Frontal cortex (tissue), 4 donors: ENCODE results near the gene SLC9A9. TPM values are rescaled to one million over a fixed set of nuclear protein-coding genes. Genes with fewer than 3 reads are reported as not detected.

Experiments
- DNase-seq, 2 donors: peaks; one replicate each; pipeline ENCODE4 v3.0.0; 2012; ENCODE audit warnings: low spot score in 2 of 2
- FAIRE-seq: peaks from 2 replicates; lab custom pipeline; 2012; peaks lifted over from hg19 to GRCh38; lab: Jason Lieb, UNC
- total RNA-seq: library from RNA; depleted of rRNA; stranded (reverse); fragments of >200 nt; gene quantifications from one replicate; pipeline ENCODE4 v1.2.3, GENCODE V29; 2014
- donor health status: control.
- donor health status: control.
- donor health status: control.

Gene SLC9A9
- total RNA-seq, 1 donor from 2014 or later: 4.9 TPM

DNA sequence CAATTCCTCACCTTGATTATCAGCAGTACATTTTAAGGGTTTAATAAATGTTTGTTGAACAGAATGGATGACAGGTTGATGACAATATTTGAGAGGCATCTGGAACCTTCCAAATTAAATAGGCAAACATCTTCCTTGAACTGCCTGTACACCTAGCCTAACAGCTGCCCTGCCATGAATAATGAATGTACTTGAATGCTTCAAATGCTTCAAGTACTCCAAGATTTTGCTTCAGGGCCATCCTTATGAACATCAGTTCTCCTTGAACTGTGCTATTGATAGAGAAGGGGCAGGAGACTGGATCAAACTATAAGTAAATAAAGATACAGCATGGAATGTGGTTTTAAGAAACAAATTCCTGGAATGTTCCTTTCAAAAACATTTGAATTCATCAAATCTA, 591.9 kb downstream of the SLC9A9 start:
- DNase-seq: no peak
- FAIRE-seq: no peak

DNA sequence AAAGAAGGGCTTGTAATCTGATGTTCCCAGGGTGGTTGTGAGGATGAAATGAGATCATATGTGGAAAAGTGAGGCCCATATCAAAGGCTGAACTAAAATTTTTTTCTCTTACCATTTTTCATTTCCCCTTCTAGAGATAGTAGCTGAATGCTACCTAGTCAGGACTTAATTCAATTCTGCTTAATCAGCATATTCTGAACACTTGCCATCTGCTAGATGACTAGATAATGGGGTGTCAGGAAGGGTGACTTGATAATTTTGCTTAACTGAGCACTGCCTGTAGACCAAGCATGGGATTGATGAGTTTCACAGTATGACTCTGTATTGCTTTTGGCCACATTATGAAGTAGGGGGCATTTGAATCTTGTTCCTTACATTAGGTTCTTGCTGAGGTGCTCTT, 592.5 kb downstream of the SLC9A9 start:
- DNase-seq: no peak
- no peak for FAIRE-seq

DNA sequence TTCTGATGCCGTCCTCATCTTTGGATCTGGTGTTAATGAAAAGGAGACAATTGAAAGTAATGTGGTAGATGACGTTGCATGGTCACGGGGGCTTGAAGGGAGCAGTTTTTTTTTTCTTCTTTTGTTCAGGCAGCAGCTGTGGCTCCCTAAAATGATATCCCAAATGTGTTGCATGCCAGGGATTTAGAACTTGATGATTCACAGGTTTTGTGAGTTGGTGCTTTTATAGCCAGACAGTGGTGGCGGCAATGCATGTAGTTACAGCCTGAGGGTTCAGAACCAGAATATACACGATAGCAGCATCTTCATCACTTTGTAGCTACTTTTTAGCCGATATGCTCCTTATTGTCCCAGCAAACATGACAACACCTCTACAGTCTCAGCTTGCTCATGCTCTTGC, 595.3 kb downstream of the SLC9A9 start:
- FAIRE-seq: no peak
- no peak for DNase-seq

DNA sequence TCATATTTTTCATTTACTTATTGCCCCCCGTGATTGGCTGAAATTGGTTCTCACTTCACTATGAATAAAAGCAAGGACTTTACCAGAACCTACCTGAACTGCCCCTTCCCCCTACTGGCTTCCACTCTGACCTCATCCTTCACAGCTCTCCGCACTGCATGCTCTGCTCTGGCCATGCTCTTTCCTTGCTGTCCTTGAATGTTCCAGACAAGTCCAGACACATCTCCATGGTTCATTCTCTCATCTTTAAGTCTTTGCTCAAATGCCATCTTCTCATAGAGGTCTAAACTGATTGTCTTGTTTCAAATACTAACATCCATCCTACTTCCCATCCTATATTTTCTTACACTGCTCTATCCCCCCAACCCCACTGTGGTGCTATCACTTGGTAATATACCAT, 599.3 kb downstream of the SLC9A9 start:
- FAIRE-seq: no peak
- no peak for DNase-seq

GRCh38 chr3:143247073-143247472, 601.2 kb downstream of the SLC9A9 start:
- DNase-seq: no peak
- FAIRE-seq: no peak

GRCh38 chr3:143245692-143246091, 602.6 kb downstream of the SLC9A9 start:
- FAIRE-seq (no peak), DNase-seq (no peak)

- DNase-seq (no peak), FAIRE-seq (no peak)
Observed at GRCh38 chr3:143244516-143245063, 603.7 kb downstream of the SLC9A9 start.

- FAIRE-seq: no peak
Observed at GRCh38 chr3:143243686-143244085, 604.6 kb downstream of the SLC9A9 start.

GRCh38 chr3:143242691-143243090, 605.6 kb downstream of the SLC9A9 start:
- FAIRE-seq (no peak), DNase-seq (no peak)

More at GRCh38 chr3:143243686-143244085, 604.6 kb downstream of the SLC9A9 start:
- no peak for DNase-seq

GRCh38 chr3:143242101-143242500, 606.2 kb downstream of the SLC9A9 start:
- FAIRE-seq (no peak), DNase-seq (no peak)

GRCh38 chr3:143241481-143241951, 606.8 kb downstream of the SLC9A9 start:
- FAIRE-seq (no peak), DNase-seq (no peak)

DNA sequence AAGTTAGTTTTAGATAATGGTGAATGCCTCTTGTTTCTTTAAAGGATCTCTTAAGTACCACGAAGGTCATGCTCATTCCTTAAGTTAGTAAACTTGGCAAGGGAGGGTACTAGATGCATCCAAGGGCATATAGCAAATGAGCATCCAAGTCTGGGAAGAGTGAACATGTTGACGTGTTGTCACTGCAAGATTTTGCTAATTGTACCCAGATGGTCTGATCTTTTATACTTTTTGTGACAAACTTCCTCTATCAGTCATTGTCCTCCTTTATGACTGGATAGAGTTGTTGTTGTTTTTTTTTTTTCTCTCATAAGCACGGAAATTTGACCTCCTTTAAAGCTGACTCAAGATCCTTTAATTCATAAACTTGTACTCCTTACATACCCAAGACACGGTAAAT, 607.4 kb downstream of the SLC9A9 start:
- DNase-seq (no peak), FAIRE-seq (no peak)

GRCh38 chr3:143239031-143239430, 609.2 kb downstream of the SLC9A9 start:
- DNase-seq: no peak
- no peak for FAIRE-seq

GRCh38 chr3:143237077-143237627, 611.1 kb downstream of the SLC9A9 start:
- no peak for FAIRE-seq
- no peak for DNase-seq

- no peak for DNase-seq
- FAIRE-seq: no peak
Observed at GRCh38 chr3:143236226-143236964, 611.9 kb downstream of the SLC9A9 start.

DNA sequence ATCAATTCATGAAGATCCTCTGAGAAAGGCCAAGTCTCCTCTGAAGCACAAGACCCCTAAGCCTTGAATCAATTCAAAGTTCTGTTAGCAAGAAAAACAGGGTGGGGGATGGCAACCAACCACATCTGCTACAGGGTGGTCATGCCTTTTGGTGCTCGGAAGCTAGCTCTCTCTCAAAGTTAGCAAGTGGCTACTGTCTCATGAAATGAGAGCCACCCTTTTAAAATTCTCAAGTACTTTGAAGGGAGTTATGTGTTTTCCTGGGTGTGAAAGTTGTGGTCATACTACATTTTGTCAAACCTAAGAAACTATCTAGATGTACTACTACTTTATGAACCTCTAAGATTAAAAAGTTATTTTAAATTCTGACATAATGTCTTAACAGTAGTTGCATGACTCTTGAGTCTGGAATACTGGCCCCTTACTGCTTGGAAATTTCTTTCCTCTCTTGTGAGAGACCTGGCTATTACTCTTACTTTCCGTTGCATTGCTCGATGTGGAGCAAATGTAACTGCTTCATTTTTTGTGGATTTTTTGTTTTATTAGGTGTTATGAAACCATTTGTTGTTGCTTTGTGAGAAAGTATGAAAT, 612.6 kb downstream of the SLC9A9 start:
- FAIRE-seq (no peak), DNase-seq (no peak)

GRCh38 chr3:143234526-143234925, 613.7 kb downstream of the SLC9A9 start:
- FAIRE-seq (no peak), DNase-seq (no peak)

DNA sequence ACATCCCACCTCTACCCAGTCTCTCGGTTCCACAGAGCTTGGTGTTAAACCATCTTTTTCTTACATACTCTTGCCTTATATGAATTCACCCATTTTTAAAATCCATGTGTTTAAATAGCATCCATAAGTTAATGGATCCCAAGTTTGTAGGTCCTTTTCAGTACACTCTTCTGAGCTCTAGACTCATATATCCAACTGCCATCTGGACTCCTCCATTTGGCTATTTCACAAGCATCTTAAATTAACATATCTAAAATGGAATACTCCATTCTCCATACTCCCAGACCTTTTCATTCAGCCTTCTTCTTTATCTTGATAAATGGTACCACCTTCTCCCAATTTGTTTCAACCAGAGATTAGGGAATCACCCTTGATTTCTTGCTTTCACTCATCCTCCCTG, 615.3 kb downstream of the SLC9A9 start:
- FAIRE-seq (no peak), DNase-seq (no peak)

DNA sequence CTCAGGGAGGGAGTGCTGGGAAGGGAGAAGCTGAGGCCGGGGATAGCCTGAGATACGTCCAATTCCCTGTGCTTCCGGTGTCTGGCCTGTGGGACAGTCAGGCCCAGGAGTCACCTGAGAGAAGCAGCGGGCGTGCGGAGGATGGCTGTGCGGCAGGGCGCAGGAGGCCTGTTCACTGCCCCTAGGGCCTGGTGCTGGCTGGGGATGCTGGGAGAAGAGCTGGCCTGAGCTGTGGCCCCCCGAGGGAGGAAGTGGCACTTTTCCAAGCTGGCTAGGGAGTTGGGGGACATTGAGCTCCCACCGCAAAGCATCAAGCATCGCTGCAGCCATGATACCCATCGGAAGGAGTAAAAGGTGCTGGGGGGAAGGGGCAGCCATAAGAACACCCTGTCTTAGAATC, 619.9 kb downstream of the SLC9A9 start:
- no peak for DNase-seq
- no peak for FAIRE-seq

GRCh38 chr3:143226678-143227291, 621.5 kb downstream of the SLC9A9 start:
- no peak for FAIRE-seq
- DNase-seq: no peak

DNA sequence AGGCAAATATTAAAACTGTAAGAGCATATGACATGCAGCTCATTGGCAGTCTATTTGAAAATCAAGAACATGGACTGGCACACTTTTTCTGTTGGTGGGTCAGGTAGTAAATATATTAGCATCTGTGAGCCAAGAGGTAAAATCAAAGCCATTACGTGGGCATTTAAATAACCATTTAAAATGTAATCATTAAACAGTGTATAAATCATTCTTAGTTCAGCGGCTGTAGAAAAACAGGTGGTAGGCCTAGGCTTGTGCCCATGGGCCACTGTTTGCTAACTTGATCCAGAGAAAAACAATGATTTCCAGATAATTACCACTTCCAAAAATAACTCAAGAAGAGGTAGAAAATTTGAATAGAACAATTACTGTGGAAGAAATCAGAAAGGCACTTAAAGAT, 623.6 kb downstream of the SLC9A9 start:
- FAIRE-seq: no peak
- no peak for DNase-seq
